Measurements from ENCODE around the gene CMKLR1. TPM values are rescaled to one million over a fixed set of nuclear protein-coding genes. Genes with fewer than 3 reads are reported as not detected.

Gene CMKLR1
- total RNA-seq, 1 experiment from 2014 or later: not detected

DNA sequence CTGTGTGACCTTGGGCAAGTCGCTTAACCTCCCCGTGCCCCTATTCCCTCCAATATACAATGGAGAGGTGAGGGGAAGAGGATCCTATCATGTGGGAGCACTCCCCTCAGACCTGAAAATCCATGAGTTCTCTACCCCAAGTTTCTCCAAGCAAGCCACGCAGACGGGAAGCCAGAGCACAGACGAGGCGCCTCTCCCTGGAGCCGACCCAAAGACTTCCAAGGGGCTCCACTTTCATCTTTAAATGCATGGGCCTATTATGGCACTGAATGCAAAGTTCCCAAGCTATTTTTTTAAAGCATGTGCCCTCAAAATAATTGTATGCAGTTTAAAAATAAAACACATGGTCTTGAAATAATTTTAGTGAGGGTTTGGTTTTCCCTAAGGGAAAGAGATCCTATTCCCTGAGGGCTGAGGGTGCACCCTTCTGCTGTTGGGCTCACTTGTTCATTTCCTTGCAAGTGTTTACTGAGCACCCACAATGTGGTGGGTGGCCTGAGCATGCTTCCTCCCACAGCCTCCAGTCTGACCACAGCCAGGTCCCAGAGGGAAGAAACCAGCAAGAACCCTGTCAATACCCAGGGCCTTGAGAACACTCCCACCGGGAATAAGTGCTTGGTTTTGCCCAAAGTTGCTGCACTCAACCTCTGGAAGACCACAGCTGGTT, 14.6 kb downstream of the CMKLR1 start:
- DNase-seq (ENCODE audit: low read depth, low spot score): no peak
- in situ Hi-C loops (cut with HindIII; ENCODE audit: low pct_unique_long_range_greater_than_20kb, low sequenced_read_pairs): no loop called here

DNA sequence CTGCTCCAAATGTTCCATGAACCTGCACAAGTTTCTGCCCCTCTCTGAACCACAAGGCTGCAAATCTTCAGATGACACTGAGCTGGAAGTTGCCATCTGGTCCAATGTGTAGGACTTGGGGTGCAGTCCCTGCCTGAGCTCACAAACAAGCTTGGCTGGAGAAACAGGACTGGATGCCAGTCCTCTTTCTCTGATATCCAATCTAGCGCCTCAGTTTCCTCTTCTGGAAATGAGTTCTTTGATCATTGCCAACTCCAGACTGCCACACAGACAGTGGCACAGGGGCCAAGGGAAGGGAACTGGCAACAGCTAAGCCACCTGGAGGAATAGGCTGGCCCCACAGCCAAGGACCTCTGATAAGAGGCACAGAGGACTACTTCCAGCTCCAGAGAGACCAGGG, 15.5 kb downstream of the CMKLR1 start:
- no peak for DNase-seq (ENCODE audit: low read depth, low spot score)
- in situ Hi-C loops (cut with HindIII; ENCODE audit: low pct_unique_long_range_greater_than_20kb, low sequenced_read_pairs): no loop called here

DNA sequence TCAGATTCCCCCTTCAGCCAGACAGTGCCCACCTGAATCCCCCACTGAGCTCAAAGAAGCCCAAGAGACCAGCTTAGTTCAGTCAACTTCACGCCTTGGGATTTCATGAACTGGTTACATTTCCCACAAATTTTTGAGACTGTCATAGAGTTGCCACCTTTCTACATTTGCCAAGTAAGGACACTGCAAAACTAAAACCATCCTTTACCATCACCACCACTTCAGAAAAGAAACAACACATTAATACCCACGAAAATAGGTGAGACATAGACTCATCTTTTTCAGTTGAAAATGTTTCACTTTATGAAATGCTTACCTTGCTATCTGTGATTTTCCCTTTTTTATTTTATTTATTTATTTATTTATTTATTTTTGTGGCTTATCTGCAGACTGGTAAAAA, 16.1 kb downstream of the CMKLR1 start:
- in situ Hi-C loops (cut with HindIII; ENCODE audit: low pct_unique_long_range_greater_than_20kb, low sequenced_read_pairs): no loop called here
- no peak for DNase-seq (ENCODE audit: low read depth, low spot score)

DNA sequence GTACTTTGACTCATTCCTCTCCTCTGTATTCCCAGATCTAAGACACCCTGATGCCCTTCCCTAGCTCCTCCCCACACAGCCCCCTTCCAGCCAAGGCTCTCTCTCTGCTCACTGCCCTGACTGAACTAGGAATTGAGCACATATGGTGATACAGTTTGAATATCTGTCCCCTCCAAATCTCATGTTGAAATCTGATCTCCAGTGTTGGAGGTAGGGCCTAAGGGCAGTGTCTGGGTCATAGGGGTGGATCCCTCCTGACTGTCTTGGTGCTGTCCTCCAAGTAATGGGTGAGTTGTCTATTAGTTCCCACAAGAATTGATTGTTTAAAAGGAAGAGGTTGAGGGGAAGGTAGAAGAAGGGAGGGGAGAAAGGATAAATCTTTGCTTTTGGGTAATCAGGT, 17.4 kb downstream of the CMKLR1 start:
- in situ Hi-C loops (cut with HindIII; ENCODE audit: low pct_unique_long_range_greater_than_20kb, low sequenced_read_pairs): no loop called here
- no peak for DNase-seq (ENCODE audit: low read depth, low spot score)

DNA sequence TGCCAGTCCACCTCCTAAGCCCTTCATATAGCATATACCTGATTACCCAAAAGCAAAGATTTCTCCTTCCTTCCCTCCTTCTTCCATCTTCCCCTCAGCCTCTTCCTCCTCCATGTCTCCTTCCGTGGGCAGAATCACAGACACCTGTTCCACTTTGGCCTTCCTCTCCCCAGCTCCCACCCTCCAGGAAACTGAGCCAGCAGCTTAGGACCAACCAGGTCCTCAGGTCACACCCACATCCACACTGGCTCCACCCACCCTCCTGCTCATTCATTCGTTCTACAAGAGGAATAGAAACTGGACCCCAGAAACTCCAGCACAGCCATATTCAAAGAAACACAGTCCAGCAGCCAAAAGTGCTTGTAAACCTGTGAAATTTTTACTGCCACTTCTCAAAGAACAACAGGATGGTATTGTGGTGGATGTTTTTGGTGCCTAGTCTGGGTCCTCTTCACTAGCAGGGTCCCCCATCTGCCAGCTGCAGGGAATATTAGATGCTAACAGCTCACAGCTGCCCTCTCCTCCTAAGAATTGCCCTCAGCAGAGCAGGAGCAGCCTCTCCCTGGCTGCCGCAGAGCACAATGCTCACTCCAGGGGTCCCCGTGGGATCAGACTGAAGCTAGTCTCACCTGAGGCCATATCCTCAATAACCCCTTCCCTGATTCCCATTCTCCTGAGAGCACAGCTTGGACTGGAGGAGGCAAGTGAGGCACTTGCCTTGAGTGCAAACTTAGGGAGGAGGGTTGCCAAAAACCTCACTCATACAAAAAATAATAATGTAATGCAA, 18.4 kb downstream of the CMKLR1 start:
- DNase-seq (ENCODE audit: low read depth, low spot score): no peak
- in situ Hi-C loops (cut with HindIII; ENCODE audit: low pct_unique_long_range_greater_than_20kb, low sequenced_read_pairs): no loop called here

DNA sequence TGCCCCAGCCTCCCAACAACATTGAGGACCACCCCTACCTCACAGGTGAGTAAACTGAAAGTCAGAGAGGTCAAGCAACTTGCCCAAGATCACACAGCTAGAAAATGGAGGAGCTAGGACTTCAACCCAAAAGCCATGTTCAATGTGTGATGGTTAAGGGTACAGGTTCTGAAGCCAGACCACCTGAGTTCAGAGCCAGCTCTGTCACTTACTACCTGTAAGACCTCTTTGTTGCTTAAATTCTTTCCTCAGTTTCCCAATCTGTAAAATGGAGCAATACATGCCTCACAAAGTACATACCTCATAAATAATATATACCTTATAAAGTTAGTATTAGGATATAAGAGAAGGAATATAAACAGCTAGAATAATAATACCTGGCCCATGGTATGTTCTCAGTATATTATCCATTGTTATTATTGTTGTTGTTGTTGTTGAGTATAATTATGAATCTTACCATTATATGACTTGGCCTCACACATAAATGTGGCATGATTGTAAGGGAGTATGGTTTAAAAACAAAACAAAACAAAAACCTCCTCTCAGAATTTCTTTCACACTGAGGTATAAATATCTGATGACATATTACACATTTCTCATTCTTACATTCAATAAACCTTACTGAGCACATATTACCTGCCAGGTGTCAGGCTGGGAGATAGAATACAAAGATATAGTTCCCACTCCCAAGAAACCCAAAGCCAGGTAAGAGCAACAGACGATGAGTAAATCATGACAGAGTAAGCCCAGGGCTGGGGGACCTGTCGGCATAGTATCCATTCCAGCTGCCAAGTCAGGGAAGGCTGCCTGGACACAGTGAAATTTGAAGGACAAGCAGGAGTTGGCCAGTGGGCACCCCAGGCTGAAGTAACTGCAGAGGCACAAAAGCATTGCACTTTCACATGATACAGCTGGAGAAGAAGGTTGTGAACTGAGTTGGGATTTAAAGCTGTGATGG, 19.6 kb downstream of the CMKLR1 start:
- in situ Hi-C loops (cut with HindIII; ENCODE audit: low pct_unique_long_range_greater_than_20kb, low sequenced_read_pairs): no loop called here
- no peak for DNase-seq (ENCODE audit: low read depth, low spot score)

DNA sequence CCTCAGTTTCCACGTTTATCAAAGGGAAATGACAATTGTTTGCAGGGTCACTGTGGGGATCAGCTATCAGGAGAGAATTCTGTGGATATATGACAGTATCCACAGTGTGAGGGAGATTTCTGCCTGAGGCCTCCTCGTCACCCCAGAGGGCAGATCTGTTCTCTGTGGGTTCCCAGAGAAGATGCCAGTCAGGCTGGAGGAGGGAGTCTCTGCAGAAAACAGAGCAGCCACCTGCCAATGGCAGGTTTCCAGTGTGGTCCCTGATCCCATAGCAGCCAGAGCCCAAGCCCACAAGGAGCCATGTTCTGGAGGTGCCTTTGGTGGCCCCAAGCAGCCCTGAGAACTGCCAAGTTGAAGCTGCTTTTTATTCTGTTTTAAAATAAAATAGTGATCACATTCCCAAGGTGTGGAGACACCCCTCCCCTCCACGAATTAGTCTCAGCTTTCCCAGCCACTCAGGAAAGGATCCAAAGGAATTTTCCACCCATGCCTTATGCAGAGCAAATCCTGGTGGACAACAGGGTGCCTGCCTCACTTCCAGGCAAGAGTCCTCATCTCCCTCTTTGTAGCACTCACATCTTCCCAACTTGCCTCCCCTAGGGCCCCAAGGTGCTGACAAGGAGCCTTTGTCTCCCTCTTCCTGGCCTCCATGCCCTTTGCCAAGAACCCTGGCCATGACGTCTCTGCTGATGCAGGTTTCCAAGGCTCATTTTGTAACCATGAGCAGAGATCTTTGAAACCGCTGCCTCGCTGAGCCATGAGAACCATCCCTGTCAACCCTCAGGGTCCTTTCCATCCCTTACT, 20.4 kb downstream of the CMKLR1 start:
- peak; percentile 72 for DNase-seq (ENCODE audit: low read depth, low spot score)
- in situ Hi-C loops (cut with HindIII; ENCODE audit: low pct_unique_long_range_greater_than_20kb, low sequenced_read_pairs): no loop called here

DNA sequence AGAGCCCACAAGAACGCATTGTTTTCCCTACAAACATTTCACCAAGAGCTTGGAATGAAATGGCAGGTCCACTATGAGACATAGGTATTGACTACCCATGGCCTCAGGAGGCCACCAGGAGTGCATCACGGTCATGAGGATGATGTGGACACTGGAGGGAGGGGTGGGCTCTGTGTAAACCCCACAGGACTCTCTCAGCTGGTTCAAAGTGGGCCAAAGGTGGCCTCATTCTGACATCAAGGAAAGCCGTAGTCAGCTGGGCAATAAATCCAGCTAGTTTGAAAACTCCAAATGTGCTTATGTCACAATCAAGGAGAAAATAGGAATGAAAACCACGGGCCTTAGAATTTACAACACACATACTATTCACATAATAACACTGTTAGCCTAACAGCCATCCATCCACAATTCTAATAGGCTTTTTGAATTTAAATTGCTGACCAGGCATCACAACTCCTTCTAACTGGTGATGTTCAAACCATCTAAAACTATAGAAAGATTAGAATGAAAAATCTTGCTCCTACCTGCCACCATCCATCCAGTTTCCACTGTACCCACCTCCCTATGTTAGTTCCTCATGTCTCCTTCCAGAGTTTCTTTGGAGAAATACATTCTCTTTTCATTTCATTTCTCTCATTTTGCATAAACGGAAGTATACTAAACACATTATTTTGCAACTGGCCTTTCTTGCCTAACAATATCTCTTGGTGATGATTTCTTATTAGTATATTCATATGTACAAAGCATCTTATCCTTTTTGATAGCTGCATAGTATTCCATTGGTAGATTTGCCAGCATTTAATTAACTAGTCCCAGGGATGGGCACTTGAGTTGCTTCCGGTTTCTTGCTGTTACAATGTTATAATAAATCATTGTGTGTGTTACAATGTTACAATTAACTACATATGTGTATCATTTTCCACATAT, 21.5 kb downstream of the CMKLR1 start:
- no peak for DNase-seq (ENCODE audit: low read depth, low spot score)
- in situ Hi-C loops (cut with HindIII; ENCODE audit: low pct_unique_long_range_greater_than_20kb, low sequenced_read_pairs): no loop called here

DNA sequence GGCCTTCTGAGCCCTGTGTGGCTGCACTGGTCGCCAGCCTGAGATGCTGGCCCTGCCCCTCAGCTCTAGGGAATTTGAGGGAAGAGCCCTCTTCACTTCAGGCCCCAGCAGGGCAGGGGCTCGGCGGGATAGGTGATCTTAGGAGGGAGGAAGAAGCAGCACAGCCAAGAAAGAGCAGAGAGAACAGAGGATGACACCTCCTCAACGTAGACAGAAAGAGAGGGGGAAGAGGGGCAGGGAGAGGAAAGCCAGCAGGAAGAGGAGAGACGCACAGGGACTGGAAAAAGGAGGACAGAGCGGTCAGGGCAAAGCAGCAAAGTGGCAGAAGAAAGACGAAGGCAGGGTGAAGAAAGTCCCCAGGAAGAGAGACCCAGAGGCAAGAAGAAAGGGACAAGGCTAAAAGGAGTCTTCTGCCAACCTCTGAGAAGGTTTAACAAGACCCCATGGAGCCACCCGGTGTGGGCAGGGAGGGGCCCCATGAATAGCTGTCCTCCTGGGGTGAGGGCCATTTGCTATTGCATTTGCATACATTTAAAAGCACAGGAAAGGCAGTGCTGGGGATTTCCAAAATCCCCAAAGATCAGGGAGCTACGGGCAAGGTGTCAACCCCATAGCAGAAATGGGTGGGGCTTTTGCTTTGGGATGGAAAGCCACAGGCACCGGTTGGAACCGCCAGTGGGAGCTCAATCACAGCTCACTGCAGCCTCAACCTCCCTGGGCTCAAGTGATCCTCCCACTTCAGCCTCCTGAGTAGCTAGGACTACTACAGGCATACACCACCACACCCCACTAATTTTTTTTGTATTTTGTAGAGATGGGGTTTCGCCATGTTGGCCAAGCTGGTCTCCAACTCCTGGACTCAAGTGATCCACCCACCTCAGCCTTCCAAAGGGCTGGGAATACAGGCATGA, 22.7 kb downstream of the CMKLR1 start:
- DNase-seq (ENCODE audit: low read depth, low spot score): no peak
- in situ Hi-C loops (cut with HindIII; ENCODE audit: low pct_unique_long_range_greater_than_20kb, low sequenced_read_pairs): no loop called here

DNA sequence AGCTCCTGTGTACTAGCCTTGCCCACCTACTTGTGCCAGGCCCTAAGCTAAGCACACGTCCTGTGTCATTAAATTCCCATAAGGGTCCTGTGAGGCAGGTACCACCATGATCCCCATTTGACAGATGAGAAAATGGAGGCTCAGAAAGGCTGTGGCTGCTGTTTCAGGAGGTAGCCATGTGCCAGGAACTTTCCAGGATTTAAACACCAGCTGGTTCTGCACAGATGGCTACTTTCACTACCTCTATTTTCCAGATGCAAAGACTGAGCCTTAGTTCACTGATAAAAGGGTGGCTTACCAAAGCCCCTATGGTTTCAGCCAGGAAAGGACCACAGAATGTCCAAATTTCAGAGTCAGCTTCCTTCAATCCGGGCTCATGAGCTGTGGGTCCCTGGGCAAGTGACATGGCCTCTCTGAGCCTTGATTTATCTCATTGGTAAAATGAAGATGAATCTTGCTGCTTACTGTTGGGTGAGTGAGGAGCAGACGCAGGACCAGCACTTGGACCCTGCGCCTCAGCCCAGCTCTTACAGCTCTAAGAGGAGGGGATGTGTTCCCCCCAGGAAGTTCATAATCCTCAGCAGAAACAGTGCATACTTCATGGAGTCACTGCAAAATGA, 23.5 kb downstream of the CMKLR1 start:
- in situ Hi-C loops (cut with HindIII; ENCODE audit: low pct_unique_long_range_greater_than_20kb, low sequenced_read_pairs): no loop called here
- DNase-seq (ENCODE audit: low read depth, low spot score): no peak

DNA sequence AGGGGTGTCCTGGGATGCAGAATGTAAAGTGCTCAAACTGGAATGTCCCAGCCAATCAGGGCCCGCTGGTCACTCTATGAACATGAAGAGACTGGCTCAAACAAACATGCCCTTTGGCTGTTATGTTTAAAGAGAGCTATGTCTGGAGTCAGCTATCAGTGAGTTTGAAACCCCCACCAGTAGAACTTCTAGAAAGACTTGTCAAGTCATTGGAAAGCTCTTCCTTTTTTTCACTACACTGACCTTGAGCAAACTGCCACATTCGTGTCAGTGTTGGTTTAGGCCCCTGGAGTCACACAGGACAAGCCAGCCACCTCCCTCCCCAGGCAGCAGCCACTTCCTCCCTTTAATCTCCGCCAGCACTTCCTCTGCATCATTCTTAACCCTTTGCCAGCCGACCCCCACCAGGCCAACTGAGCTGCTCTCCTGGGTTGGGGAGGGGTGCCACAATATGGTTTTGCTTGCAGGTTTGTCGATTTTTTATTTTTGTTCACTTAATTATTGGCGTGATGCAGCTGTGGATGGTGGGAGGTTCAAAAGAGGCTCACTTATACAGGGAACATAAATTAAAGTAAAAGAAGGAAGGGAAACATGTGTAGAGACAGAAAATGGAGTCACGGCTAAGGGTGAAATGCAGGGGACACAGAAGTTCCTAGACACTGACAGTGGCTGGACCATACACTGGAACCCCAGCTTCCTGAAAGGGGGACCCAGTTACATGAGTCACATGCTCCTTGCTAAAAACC, 25.3 kb downstream of the CMKLR1 start:
- no peak for DNase-seq (ENCODE audit: low read depth, low spot score)
- in situ Hi-C loops (cut with HindIII; ENCODE audit: low pct_unique_long_range_greater_than_20kb, low sequenced_read_pairs): no loop called here

DNA sequence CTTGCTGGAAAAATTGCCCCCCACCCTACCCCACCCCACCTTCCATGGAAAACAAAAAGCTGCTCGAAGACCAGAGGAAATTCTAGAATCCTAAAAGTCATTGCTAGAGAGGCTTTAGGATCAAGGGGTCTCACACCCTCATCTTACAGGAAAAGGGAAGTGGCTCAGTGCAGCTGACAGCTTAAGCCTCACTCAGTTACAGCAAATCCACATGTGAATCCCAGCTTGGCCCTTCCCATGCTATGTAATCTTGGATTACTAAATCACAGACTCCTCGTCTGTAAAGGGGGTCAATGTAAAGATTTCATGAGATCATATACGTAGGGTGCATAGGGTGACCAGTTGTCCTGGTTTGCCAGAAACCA, 25.9 kb downstream of the CMKLR1 start:
- no peak for DNase-seq (ENCODE audit: low read depth, low spot score)
- in situ Hi-C loops (cut with HindIII; ENCODE audit: low pct_unique_long_range_greater_than_20kb, low sequenced_read_pairs): no loop called here

DNA sequence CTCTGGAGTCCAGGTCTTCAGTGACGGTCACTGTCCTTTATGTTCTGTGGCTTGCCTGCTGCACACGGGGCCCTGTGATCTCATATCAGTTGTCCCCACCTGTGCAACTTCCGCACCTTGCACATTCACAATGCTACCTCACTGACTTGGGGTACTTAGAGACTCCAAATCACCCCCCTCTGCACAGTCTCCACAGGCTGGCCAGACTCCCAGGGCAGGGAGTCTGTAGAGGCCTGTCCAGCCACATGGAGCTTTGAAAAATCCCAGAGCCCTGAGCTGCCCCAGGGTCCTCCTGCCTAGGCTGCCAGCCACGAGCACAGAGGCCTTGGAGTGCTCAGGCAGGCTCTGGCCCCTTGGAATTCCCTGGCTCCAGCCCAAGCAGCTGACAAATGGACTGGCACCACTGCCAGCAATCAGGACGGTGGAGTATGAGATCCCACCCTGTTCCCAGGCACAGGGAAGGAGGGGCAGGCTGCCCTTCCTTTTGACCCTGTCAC, 26.4 kb downstream of the CMKLR1 start:
- DNase-seq (ENCODE audit: low read depth, low spot score): no peak
- in situ Hi-C loops (cut with HindIII; ENCODE audit: low pct_unique_long_range_greater_than_20kb, low sequenced_read_pairs): no loop called here

DNA sequence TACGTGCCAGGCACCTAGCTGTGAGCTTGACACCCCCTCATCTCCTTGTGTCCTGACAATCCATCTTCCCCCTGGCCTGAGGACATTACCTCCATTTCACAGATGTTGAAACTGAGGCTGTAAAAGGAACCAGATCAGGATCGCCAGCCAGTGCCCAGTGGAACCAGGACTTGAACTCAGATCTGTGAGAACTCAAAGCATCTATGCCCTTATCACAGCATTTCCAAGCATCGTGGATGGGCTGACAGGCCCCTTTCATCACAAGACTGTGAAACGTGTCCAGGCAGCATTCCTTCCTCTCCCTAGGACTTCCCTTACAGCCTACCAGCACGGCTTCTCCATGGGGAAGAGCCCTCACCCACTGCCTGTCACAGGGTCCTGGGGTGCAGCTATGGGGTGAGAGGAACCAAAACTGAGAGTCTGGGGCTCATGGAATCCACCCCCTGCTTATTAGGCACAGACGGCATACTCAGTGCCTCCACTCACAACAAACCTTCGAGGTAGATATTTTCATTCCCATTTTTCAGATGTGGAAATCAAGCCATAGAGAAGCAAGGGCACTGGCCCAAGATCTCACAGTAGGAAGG, 26.9 kb downstream of the CMKLR1 start:
- in situ Hi-C loops (cut with HindIII; ENCODE audit: low pct_unique_long_range_greater_than_20kb, low sequenced_read_pairs): no loop called here

More for the DNA sequence above, 26.9 kb downstream of the CMKLR1 start:
- DNase-seq (ENCODE audit: low read depth, low spot score): no peak

Measured in SK-MEL-5 (cell line).